Measurements from ENCODE around the gene CMTM1.
A peak's percentile ranks its signal among the peaks of the same experiment; 100 is the strongest.

The CMTM1 gene

DNA sequence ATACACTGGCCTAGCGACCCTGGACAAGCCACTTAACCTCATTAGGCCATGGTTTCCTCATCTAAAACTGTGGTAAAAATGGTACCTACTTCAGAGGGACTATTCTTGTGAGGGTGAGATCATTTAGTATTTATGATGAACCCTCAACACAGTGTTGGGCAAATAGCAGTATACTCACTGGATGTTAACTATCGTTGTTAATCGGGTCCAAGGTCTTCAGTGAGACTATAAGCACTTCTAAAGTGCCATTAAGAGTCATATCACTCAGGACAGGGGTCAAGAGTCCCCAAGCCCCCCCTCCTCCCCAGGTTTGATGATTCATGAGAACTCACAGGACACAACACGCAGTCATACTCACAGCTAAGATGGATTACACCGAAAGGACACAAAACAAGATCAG lies 27.3 kb upstream of the CMTM1 start:
- DNase-seq (ENCODE audit: low read depth in 2 of 2, low spot score in 1 of 2) = no peak

DNA sequence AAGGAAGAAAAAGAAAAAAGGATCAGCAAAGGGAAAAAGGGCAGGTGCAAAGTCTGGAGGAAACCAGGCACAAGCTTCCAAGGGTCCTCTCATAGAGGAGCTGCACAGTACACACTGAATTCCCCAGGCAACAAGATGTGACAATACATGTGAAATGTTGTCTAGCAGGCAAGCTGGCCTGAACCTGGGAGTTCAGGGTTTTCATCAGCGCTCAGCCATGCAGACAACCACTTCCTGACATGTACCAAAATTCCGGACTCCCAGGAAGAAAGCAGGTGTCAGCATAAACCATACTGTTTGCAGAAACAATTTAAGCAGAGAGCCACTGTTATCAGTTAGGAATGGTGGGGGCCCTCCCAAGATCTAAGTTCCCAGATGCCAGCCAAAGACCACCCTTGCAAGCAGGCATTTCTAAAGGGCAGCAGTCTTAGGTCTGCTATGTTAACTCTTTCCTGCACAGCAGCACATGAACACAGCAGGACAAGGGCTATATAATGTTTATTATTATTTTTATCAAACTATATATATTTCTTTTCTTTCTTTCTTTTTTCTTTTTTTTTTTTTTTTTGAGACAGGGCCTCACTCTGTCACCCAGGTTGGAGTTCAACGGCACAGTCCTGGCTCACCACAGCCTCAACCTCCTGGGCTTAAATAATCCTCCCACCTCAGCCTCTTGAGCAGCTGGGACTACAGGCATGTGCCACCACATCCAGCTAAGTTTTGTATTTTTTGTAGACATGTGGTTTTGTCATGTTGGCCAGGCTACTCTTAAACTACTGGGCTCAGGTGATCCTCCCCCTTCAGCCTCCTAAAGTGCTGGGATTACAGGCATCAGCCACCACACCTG lies 26.4 kb upstream of the CMTM1 start:
- no peak for DNase-seq (ENCODE audit: low read depth in 2 of 2, low spot score in 1 of 2)

DNA sequence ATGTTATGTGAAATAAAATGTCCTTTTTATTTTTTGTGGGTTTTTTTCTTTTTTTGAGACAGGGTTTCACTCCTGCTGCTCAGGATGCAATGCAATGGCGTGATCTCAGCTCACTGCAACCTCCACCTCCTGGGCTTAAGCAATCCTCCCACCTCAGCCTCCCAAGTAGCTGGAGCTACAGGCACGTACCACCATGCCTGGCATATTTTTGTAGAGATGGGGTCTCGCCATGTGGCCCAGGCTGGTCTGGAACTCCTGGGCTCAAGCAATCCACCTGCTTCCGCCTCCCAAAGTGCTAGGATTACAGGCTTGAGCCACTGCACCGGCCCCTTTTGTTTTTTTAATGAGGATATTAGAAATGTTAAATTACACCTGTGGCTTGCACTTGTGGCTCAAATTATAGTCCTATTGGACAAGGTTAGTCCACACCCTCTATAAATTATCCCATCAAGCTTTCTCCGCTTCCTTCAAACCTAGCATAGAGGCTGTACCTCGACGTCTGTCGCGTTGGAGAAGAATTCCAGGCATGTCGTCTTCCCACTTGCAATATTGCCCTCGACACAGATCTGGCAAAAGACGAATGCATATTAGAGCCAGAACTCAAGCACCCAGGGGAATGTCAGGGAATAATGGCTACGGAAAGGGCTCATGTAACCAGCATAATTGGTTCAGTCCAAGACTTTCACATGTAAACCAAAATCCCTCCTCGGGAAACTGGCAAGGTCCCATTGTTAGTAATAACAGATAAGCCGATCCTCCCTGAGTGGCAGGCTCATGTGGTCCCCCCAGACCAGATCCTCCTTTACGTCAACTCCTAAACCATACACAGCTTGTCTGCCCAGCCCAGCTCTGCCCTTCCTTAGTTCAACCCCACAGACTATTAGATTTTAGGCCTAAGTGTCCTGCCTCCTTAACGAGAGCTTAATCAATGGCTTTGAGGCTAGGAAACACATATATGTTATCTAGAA lies 24.6 kb upstream of the CMTM1 start:
- DNase-seq (ENCODE audit: low read depth in 2 of 2, low spot score in 1 of 2) = no peak

- DNase-seq (ENCODE audit: low read depth in 2 of 2, low spot score in 1 of 2) = no peak
These were observed 23.8 kb upstream of the CMTM1 start for GRCh38 chr16:66542396-66542795.

DNA sequence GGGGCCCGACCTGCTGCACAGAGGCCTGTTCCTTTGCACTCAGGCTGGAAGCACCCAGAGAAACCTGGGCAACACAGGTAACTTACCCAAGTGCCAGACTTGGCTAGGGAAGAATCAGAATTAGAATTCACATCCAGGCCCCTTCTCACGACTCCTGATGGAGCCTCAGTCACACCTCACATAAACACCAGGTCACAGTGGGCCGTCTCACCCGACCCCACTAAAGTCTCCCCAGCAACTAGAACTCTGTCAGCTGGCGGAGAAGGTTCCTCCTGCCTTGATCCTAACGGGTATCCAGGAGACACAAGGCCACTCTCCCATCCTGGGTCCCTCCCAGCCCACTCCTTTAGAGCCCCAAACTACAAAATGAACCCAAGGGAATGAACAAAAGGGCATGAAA lies 22.7 kb upstream of the CMTM1 start:
- DNase-seq (ENCODE audit: low read depth in 2 of 2, low spot score in 1 of 2) = no peak

DNA sequence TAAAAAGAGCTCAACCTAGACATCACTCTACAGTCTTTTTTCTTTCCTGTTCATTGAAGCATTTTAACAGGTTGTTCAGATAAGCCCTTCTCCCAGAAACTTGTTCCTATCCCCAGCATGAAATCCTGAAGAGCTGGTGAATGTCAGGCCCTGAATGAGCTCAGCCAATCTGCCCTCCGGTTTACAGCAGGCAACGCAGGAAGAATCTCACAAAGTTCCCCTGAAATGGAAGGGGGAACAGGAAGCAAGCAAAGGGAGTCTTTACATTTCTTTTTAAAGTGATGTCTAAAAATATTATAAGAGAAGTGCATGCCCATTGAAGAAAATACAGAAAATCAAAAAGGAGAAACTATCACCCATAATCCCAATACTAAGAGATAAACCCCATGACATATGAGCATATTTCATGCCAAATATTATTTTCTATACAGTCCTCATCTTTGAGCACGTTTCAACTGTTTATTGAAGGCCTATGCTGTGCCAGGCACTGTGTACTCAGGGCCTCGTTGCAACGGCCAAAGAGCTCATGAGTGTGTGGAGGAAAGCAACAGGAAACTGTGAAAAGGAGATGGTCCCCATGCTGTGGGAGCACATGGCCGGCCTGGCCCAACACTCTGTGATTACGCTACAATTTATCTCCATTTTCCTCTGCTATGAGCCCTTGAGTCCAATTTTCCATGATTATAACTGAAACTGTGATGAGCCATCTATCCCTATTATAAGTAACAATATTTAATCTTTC lies 22.1 kb upstream of the CMTM1 start:
- no peak for DNase-seq (ENCODE audit: low read depth in 2 of 2, low spot score in 1 of 2)

GRCh38 chr16:66547101-66547989 lies 18.9 kb upstream of the CMTM1 start:
- DNase-seq (ENCODE audit: low read depth in 2 of 2, low spot score in 1 of 2) = no peak

GRCh38 chr16:66548068-66548467 lies 18.2 kb upstream of the CMTM1 start:
- no peak for DNase-seq (ENCODE audit: low read depth in 2 of 2, low spot score in 1 of 2)

DNA sequence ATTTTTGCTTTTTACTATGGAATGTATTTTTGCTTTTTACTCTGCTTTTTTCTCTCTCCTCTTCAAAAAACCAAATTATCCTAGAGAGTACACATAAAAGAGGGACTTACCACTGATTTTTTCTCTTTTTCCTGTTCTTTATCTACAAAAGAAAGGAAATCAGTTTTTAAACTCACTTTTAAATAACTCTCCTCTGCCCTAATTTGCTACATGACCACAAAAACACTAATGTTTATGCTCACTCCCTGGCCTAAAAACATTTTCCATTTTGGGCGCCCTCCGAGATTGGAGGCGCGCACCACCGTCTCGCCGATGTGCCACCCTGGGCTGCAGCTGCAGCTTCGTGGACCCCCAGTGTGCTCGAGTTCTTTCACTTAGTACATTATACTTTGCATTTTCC lies 17.4 kb upstream of the CMTM1 start:
- no peak for DNase-seq (ENCODE audit: low read depth in 2 of 2, low spot score in 1 of 2)

DNA sequence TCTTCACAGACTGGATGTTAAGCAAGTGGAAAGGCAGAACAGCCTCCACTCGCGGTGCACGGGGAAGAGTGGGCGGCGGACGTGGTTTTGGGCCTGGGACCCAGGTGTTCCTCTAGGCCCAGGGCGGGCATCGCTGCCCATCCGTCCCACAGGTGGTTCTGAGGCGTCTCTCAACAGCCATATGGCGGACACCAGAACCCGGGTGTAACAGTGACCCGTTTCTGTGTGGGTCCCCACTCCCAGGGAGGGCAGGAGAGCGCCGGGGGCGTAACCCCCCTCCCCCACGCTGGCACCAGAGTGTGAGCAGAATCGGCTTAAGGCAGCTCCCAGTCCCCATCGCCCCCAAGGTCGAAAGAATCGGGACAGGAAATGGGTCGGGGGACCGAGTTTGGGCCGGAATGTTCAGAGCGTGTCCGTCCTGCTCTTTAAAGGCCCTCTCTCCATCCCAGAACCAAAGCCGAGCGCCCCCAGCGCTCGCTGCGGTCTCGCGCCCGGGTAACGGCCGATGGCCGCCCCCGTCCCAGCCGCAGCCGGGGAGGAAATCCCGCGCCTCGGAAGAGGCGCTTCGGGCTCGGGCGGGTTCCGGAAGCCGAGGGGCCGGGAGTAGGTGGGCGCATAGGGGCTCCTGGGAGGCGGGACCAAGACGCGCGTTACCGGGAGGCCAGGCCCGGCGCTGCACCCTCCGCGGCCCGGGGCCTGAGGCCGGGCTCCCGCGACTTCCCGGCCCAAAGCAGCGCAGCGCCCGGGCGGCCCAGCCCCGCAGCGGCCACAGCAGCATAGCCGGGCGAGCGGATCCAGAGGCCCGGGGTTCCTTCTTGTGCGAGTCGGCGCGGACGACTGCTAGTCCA lies 16.7 kb upstream of the CMTM1 start, which contains the start of gene TK2:
TSS of gene TK2 (minus strand) at position 839 of the 848 bp plus-strand sequence. CDS start at position 778, 61 bp downstream.
- no peak for DNase-seq (ENCODE audit: low read depth in 2 of 2, low spot score in 1 of 2)

GRCh38 chr16:66551348-66551759 lies 14.9 kb upstream of the CMTM1 start:
- peak in 1 of 2 donors; percentile 47 for DNase-seq (ENCODE audit: low read depth in 2 of 2, low spot score in 1 of 2)

DNA sequence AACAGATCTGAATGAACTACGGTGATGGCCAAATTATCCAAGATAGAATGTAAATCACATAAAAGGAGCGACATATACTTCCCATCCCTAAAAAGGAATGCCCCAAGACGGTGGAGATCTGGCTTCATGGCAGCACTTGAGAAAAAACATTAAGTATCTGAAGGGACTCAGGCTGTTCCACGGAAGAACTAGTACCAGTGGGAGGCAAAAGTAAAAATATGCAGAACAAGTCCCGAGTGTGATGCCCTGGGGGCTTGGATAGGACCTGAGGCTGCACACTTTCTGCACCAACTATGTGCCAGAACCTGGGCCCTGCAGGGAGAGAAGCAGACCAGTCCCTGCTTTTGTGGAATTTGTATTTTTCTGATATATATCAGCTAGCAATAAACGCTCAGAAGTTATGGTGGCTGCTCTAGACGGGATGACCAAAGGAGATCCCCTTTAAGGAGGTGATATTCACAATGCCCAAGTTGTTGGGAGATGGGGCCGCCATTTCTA lies 14.4 kb upstream of the CMTM1 start:
- DNase-seq (ENCODE audit: low read depth in 2 of 2, low spot score in 1 of 2) = no peak

- DNase-seq (ENCODE audit: low read depth in 2 of 2, low spot score in 1 of 2) = peak; percentile 85 to 86
These were observed 13.7 kb upstream of the CMTM1 start, which contains the start of gene CKLF for GRCh38 chr16:66552286-66553177. Gene CKLF, plus strand, starts transcription at chr16:66552576. Its CDS starts 140 bp downstream, at chr16:66552716.

- DNase-seq (ENCODE audit: low read depth in 2 of 2, low spot score in 1 of 2) = no peak
These were observed 13.0 kb upstream of the CMTM1 start for GRCh38 chr16:66553223-66553622.

DNA sequence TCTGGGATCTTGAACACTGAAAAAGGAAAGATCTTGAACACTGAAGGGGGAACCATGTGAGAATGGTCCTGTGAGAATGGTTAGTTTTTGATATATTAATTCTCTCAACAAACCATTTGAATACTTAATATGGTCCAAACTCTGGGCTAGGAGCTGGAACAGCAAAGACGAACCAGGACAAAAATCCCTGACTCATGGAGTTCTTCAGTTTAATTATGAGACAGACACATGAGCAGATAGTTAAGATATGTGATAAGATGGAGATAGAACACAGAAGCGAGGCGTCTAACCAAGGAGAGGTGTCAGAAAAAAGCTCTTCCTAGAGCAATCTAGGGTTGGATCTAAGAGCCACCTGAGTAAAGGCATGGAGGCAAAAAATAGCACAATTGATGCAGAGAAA lies 12.2 kb upstream of the CMTM1 start:
- no peak for DNase-seq (ENCODE audit: low read depth in 2 of 2, low spot score in 1 of 2)

- DNase-seq (ENCODE audit: low read depth in 2 of 2, low spot score in 1 of 2) = no peak
These were observed 11.7 kb upstream of the CMTM1 start for GRCh38 chr16:66554495-66554894.

DNA sequence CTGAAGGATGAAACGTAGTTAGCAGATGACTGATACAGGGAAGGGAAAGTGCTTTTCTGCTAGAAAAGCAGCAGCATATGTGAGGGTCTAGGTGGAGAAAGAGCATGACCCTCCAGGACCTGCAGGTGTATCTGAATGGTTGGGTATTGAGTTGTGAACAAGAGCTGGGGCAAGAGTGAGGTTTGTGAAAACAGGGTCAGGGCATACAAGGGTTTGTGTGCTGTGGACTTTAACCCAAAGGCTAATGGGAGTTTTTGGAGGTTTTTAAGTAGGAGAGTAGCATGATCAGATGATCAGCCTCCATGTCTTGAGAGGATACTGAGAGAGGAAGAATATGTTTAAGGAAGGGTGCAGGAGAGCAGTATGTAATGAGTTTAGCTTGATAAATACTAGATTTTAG lies 6.1 kb upstream of the CMTM1 start:
- no peak for DNase-seq (ENCODE audit: low read depth in 2 of 2, low spot score in 1 of 2)

All from stimulated activated CD8-positive, alpha-beta memory T cell treated with anti-CD3 and anti-CD28 coated beads, Interleukin-4, amount 100 ng/mL, for 1 hour (primary cell).